Heart left ventricle (tissue), 16 donors: ENCODE measurements around the gene NPFFR1. TPM values are rescaled to one million over a fixed set of nuclear protein-coding genes. Genes with fewer than 3 reads are reported as not detected.

Experiments used
- ATAC-seq, 4 donors: fragments of 200-7000 bp; cut with Tn5 transposase; one replicate each; pipeline ENCODE4 v1.9.1; 2020 to 2022; ENCODE audit warnings: moderate library complexity in 4 of 4, mild to moderate bottlenecking in 3 of 4, moderate number of reproducible peaks in 1 of 4
- DNase-seq, 5 donors: peaks; one replicate each; pipeline ENCODE4 v3.0.0-alpha.2; 2020
- H3K27ac ChIP-seq, 12 donors: fragments of 200-600 bp; sonication (generic) in 4 of 12; one replicate each; pipeline versions ENCODE4 v1.5.0 to v1.8.0; 2016 to 2022; ENCODE audit warnings: mild to moderate bottlenecking in 2 of 12
- H3K27me3 ChIP-seq, 9 donors: fragments of 200-600 bp; sonication (generic) in 2 of 9; one replicate each; pipeline versions ENCODE4 v1.5.1 to v1.8.0; 2016 to 2022; ENCODE audit warnings: mild to moderate bottlenecking in 3 of 9
- H3K36me3 ChIP-seq, 9 donors: fragments of 200-600 bp; sonication (generic) in 2 of 9; one replicate each; pipeline versions ENCODE4 v1.5.0 to v1.8.0; 2018 to 2022; ENCODE audit warnings: mild to moderate bottlenecking in 2 of 9
- H3K4me1 ChIP-seq, 12 donors: fragments of 200-600 bp; sonication (generic) in 4 of 12; one replicate each; pipeline versions ENCODE4 v1.5.0 to v1.8.0; 2016 to 2022; ENCODE audit warnings: mild to moderate bottlenecking in 3 of 12
- H3K4me3 ChIP-seq, 12 donors: fragments of 200-600 bp; sonication (generic) in 4 of 12; one replicate each; pipeline versions ENCODE4 v1.5.0 to v1.8.0; 2017 to 2022; ENCODE audit warnings: mild to moderate bottlenecking in 9 of 12, moderate library complexity in 4 of 12
- H3K9me3 ChIP-seq, 12 donors: fragments of 200-600 bp; sonication (generic) in 4 of 12; one replicate each; pipeline versions ENCODE4 v1.5.0 to v1.8.0; 2016 to 2022; ENCODE audit warnings: mild to moderate bottlenecking in 1 of 12
- CTCF ChIP-seq, 12 donors: fragments of 200-600 bp; sonication (generic) in 4 of 12; IDR thresholded peaks; one replicate each; pipeline versions ENCODE4 v1.5.0 to v1.8.0; 2018 to 2022; ENCODE audit warnings: antibody characterized with exemption in 12 of 12, mild to moderate bottlenecking in 5 of 12
- POLR2A ChIP-seq, 2 donors: fragments of 450-650 bp; IDR thresholded peaks; one replicate each; pipeline ENCODE4 v1.6.1; 2017; ENCODE audit warnings: antibody characterized with exemption in 2 of 2, mild to moderate bottlenecking in 2 of 2, moderate library complexity in 2 of 2
- WGBS, 4 donors: extraction: QIAGEN DNeasy Blood & Tissue Kit in 2 of 4; methylation state at CpG; one replicate each; pipeline versions ENCODE4 v1.1.5 to v1.1.7; 2013 to 2018; 5-methylcytosine and 5-hydroxymethylcytosine counted together
- intact Hi-C, 10 donors: fragments of 100-400 bp; cut with DNase I; formaldehyde crosslinking; loops; one replicate each; pipeline versions ENCODE4 v1.11.1 to v1.14.2; 2022
- polyA plus RNA-seq, 2 donors: library from polyadenylated mRNA; stranded (reverse); fragments of 200-250 nt; gene quantifications; one replicate each; pipeline ENCODE4 v1.2.3, GENCODE V29; 2013
- total RNA-seq, 9 donors: library from RNA; depleted of rRNA in 2 of 9; stranded (reverse); fragments of >200 nt in 2 of 9; fragmentation: NEBNext Ultra II Directional in 3 of 9; extraction: Animal tissue kit (Norgen Biotek cat#: 25700) in 3 of 9; gene quantifications; one replicate each; pipeline versions ENCODE4 v1.1.0 to v1.2.4, GENCODE V29; 2016 to 2023
- donor health status: ischemic (EF 13 %, LVEDD 7.1; RV severe dilation, severe dysfunction).
- donor health status: healthy with polysubstance abuse.
- donor health status: DM: no; HTN: yes; CAD: no.
- donor health status: DM: no; HTN: no; CAD: no.
- donor health status: ischemic (EF 25% LVEDD 6.9; RV normal size, moderate dysfunction).
- donor health status: ischemic (EF 25% LVEDD 5.7; RV mildly dilated, moderate dysfunction).
- donor health status: healthy.
- donor health status: DM: yes; HTN: yes; CAD: no.
- donor health status: ischemic (EF 35%, LVEDD 5.7; RV mildly dilated, moderate dysfunction).
- donor health status: nonischemic (EF 11% LVEDD 7.7; RV severe dilation, severe dysfunction).
- donor health status: DM: yes; HTN: yes; CAD: no.
- donor health status: PGD.
- donor health status: ischemic (EF 29% LVEDD 5.4; RV normal size, mild dysfunction).
- donor health status: nonischemic (EF 23%, LVEDD 6.1; RV moderate dilation, normal function).

NPFFR1 gene
- total and polyA plus RNA-seq, 11 donors, result 0.52 TPM; not detected in 10

- intact Hi-C loops, result no loop called here
- TF ChIP-seq CTCF (IDR thresholded peaks at IDR 0.05) (no peak), POLR2A (IDR thresholded peaks at IDR 0.05) (no peak)
- H3K4me3 ChIP-seq, result no peak overlapping the region
- no peak overlapping the region for H3K27ac ChIP-seq
- DNase-seq (no peak), ATAC-seq (no peak)
- H3K9me3 ChIP-seq, result no peaks in the 10 kb centered on the region
- peaks cover 5 to 46% (median 32%) of the 10 kb centered on the region in 9 donors for H3K27me3 ChIP-seq
- WGBS, 4 donors, result 84 to 97% (median 92%) methylated on average over 2 of the region's 2 CpGs
- H3K36me3 ChIP-seq, result no peaks in the 10 kb centered on the region
- peaks cover 0 to 22% (median 6%) of the 10 kb centered on the region in 12 donors for H3K4me1 ChIP-seq
Measured at GRCh38 chr10:70285476-70285831, 1.6 kb upstream of the NPFFR1 start.

- DNase-seq, result no peak
- ATAC-seq, result no peak
- H3K27ac ChIP-seq, result no peak overlapping the region
- H3K27me3 ChIP-seq, result peaks cover 5 to 46% (median 32%) of the 10 kb centered on the region in 9 donors
- TF ChIP-seq CTCF (IDR thresholded peaks at IDR 0.05), result no peak
- no peak for TF ChIP-seq POLR2A (IDR thresholded peaks at IDR 0.05)
- no peaks in the 10 kb centered on the region for H3K36me3 ChIP-seq
- no peak overlapping the region for H3K4me3 ChIP-seq
- H3K9me3 ChIP-seq, result no peaks in the 10 kb centered on the region
- H3K4me1 ChIP-seq, result peaks cover 0 to 25% (median 6%) of the 10 kb centered on the region in 12 donors
- WGBS, 4 donors, result 64 to 70% (median 67%) methylated on average over 4 of the region's 4 CpGs
- intact Hi-C loops, result loop anchor here in 2 of 10 donors (5.0 kb wide), 2 partner anchors 62 to 77 kb away; no protein-coding TSS in a partner anchor
Measured at GRCh38 chr10:70284542-70285475, 1.0 kb upstream of the NPFFR1 start.

- Histone ChIP-seq H3K4me3 (no peak overlapping the region), H3K9me3 (no peaks in the 10 kb centered on the region), H3K36me3 (no peaks in the 10 kb centered on the region), H3K4me1 (peaks cover 0 to 25% (median 6%) of the 10 kb centered on the region in 12 donors), H3K27ac (no peak overlapping the region), H3K27me3 (peaks cover 5 to 46% (median 32%) of the 10 kb centered on the region in 9 donors)
- WGBS, 4 donors, result 79 to 94% (median 88%) methylated on average over 1 of the region's 1 CpG
- intact Hi-C loops, result loop anchor here in 2 of 10 donors (5.0 kb wide), 2 partner anchors 64 to 79 kb away; no protein-coding TSS in a partner anchor
- no peak for TF ChIP-seq POLR2A (IDR thresholded peaks at IDR 0.05)
- no peak for TF ChIP-seq CTCF (IDR thresholded peaks at IDR 0.05)
- DNase-seq (no peak), ATAC-seq (no peak)
Measured at GRCh38 chr10:70283071-70283444, 746 bp downstream of the NPFFR1 start.

GRCh38 chr10:70281609-70282008 is 2.2 kb downstream of the NPFFR1 start:
- TF ChIP-seq POLR2A (IDR thresholded peaks at IDR 0.05) (no peak), CTCF (IDR thresholded peaks at IDR 0.05) (no peak)

More at GRCh38 chr10:70281609-70282008, 2.2 kb downstream of the NPFFR1 start:
- DNase-seq (no peak), ATAC-seq (no peak)
- no peak overlapping the region for H3K4me3 ChIP-seq
- no peaks in the 10 kb centered on the region for H3K36me3 ChIP-seq
- intact Hi-C loops, result loop anchor here in 2 of 10 donors (5.0 kb wide), 2 partner anchors 66 to 81 kb away; no protein-coding TSS in a partner anchor
- WGBS, 4 donors, result 80 to 95% (median 85%) methylated on average over 1 of the region's 1 CpG
- peaks cover 0 to 25% (median 6%) of the 10 kb centered on the region in 12 donors for H3K4me1 ChIP-seq
- H3K9me3 ChIP-seq, result no peaks in the 10 kb centered on the region
- peaks cover 5 to 44% (median 32%) of the 10 kb centered on the region in 9 donors for H3K27me3 ChIP-seq
- H3K27ac ChIP-seq, result no peak overlapping the region
